Panc1 (cell line): ENCODE measurements around the gene SGMS1. TPM values are rescaled to one million over a fixed set of nuclear protein-coding genes. Genes with fewer than 3 reads are reported as not detected.

Experiments used
- ATAC-seq: fragments of 200-7000 bp; cut with Tn5 transposase; 2 replicates; pipeline ENCODE4 v1.9.1; 2020; ENCODE audit warnings: mild to moderate bottlenecking, moderate library complexity
- BruUV-seq: library from RNA; stranded (reverse); fragments of 400-500 nt; replicated peaks from 2 replicates; lab custom pipeline; 2021; lab: Mats Ljungman, UMichigan
- CTCF ChIA-PET: fragments of 300-600 bp; sonication (Branson Sonifier 250); formaldehyde crosslinking; loops from one replicate; lab custom pipeline; 2022; ENCODE audit warnings: antibody characterized with exemption; lab: Charles Lee
- POLR2A ChIA-PET: fragments of 300-600 bp; sonication (Branson Sonifier 250); formaldehyde crosslinking; loops from one replicate; lab custom pipeline; 2022; ENCODE audit warnings: antibody characterized with exemption; lab: Charles Lee
- DNase-seq: peaks from one replicate; pipeline ENCODE4 v3.0.0-alpha.2; 2010; ENCODE audit warnings: low read depth, low spot score
- H3K27ac ChIP-seq: 2 replicates; pipeline ENCODE4 v1.5.1; 2011; ENCODE audit warnings: mild to moderate bottlenecking, low read length, inconsistent platforms
- H3K27me3 ChIP-seq: fragments of 200-500 bp; sonication (Bioruptor generic); 2 replicates; pipeline ENCODE4 v1.6.0; 2014; ENCODE audit warnings: low read length, inconsistent platforms; ENCODE audit not compliant: control insufficient read depth, insufficient read depth
- H3K36me3 ChIP-seq: fragments of 200-500 bp; sonication (Bioruptor generic); 2 replicates; pipeline ENCODE4 v1.5.1; 2014; ENCODE audit warnings: inconsistent platforms, mild to moderate bottlenecking, low read length, moderate library complexity; ENCODE audit not compliant: control insufficient read depth, insufficient read depth
- H3K4me1 ChIP-seq: 2 replicates; pipeline ENCODE4 v1.5.1; 2011; ENCODE audit warnings: inconsistent platforms, mild to moderate bottlenecking, low read length, moderate library complexity; ENCODE audit not compliant: control insufficient read depth, insufficient read depth
- H3K4me3 ChIP-seq, 2 experiments: 2 replicates each; pipeline ENCODE4 v1.5.1; 2011 to 2012; ENCODE audit warnings: low read depth in 2 of 2, low read length in 2 of 2, mild to moderate bottlenecking in 2 of 2, inconsistent platforms in 1 of 2, moderate library complexity in 1 of 2
- H3K9me3 ChIP-seq: fragments of 200-500 bp; sonication (Bioruptor generic); 2 replicates; pipeline ENCODE4 v1.5.1; 2014; ENCODE audit warnings: low read depth, mild to moderate bottlenecking, inconsistent platforms, low read length, moderate library complexity; ENCODE audit not compliant: control insufficient read depth, insufficient read depth
- CTCF ChIP-seq: fragments of 450-650 bp; IDR thresholded peaks from 2 replicates; pipeline ENCODE4 v1.5.1; 2017; ENCODE audit warnings: mild to moderate bottlenecking
- POLR2AphosphoS5 ChIP-seq: IDR thresholded peaks from 2 replicates; pipeline ENCODE4 v1.6.1; 2012; ENCODE audit warnings: mild to moderate bottlenecking, low read depth, low read length, moderate library complexity
- REST ChIP-seq, 2 experiments: IDR thresholded peaks; 2 replicates each; pipeline ENCODE4 v1.6.1; 2011 to 2012; ENCODE audit warnings: low read depth in 2 of 2, control low read depth in 1 of 2, low read length in 1 of 2, mild to moderate bottlenecking in 1 of 2, moderate library complexity in 1 of 2; ENCODE audit not compliant: insufficient read depth in 1 of 2
- SIN3A ChIP-seq: IDR thresholded peaks from 2 replicates; pipeline ENCODE4 v1.6.1; 2012; ENCODE audit warnings: low read depth, mild to moderate bottlenecking, low read length, moderate library complexity, borderline replicate concordance; ENCODE audit not compliant: insufficient read depth
- TCF7L2 ChIP-seq: IDR thresholded peaks from 2 replicates; pipeline ENCODE4 v1.6.1; 2011; ENCODE audit warnings: mild to moderate bottlenecking, low read depth, low read length, inconsistent platforms
- in situ Hi-C: cut with HindIII; loops from 2 replicates; pipeline ENCODE4 v1.10.0; 2016; ENCODE audit warnings: low sequenced_read_pairs, low pct_unique_long_range_greater_than_20kb
- intact Hi-C: fragments of 100-400 bp; cut with micrococcal nuclease; formaldehyde crosslinking; loops from one replicate; pipeline ENCODE4 v1.10.0; 2022; ENCODE audit not compliant: unreplicated experiment
- total RNA-seq: library from RNA; stranded (reverse); gene quantifications from one replicate; pipeline ENCODE4 v1.2.1, GENCODE V29; 2021; ENCODE audit not compliant: unreplicated experiment

The SGMS1 gene
- total RNA-seq, 1 experiment from 2014 or later, result 22.0 TPM

- H3K36me3 ChIP-seq, result no peaks in the 10 kb centered on the region
- TF ChIP-seq SIN3A, result no peak
- no peak for TF ChIP-seq POLR2AphosphoS5
- TF ChIP-seq REST (IDR thresholded peaks at IDR 0.05; ENCODE audit: insufficient read depth in 1 of 2, low read depth in 2 of 2, low read length in 1 of 2), result no peak
- TF ChIP-seq CTCF, result no peak
- TF ChIP-seq TCF7L2, result no peak
- DNase-seq (no peak), ATAC-seq (no peak)
- no peaks in the 10 kb centered on the region for H3K9me3 ChIP-seq
- intact Hi-C loops, result no loop called here
- no peaks in the 10 kb centered on the region for H3K4me1 ChIP-seq
- CTCF ChIA-PET, result no interaction called here
- POLR2A ChIA-PET, result interaction anchor here (0.7 kb wide), 1 partner anchor 82 kb away, joined by 3 read pairs; no protein-coding TSS in a partner anchor
- no peak overlapping the region for H3K4me3 ChIP-seq
- BruUV-seq, result no TSS peak
- no peaks in the 10 kb centered on the region for H3K27me3 ChIP-seq
- H3K27ac ChIP-seq, result no peak overlapping the region
- in situ Hi-C loops, result no loop called here
Observed at GRCh38 chr10:50403074-50403473, 220.7 kb downstream of the SGMS1 start.

- DNase-seq, result no peak
Observed at GRCh38 chr10:50402466-50402865, 221.3 kb downstream of the SGMS1 start.

More at GRCh38 chr10:50402466-50402865, 221.3 kb downstream of the SGMS1 start:
- Histone ChIP-seq H3K27me3 (no peaks in the 10 kb centered on the region), H3K36me3 (no peaks in the 10 kb centered on the region), H3K4me1 (no peaks in the 10 kb centered on the region), H3K9me3 (no peaks in the 10 kb centered on the region), H3K27ac (no peak overlapping the region), H3K4me3 (no peak overlapping the region)
- TF ChIP-seq POLR2AphosphoS5 (no peak), REST (IDR thresholded peaks at IDR 0.05; ENCODE audit: insufficient read depth in 1 of 2, low read depth in 2 of 2, low read length in 1 of 2) (no peak), CTCF (no peak), TCF7L2 (no peak), SIN3A (no peak)
- intact Hi-C loops (no loop called here), in situ Hi-C loops (no loop called here)
- ChIA-PET POLR2A (interaction anchor here (0.7 kb wide), 1 partner anchor 82 kb away, joined by 3 read pairs; no protein-coding TSS in a partner anchor), CTCF (no interaction called here)
- BruUV-seq, result no TSS peak
- no peak for ATAC-seq
